ENCODE data around the gene APLF. TPM values are rescaled to one million over a fixed set of nuclear protein-coding genes. Genes with fewer than 3 reads are reported as not detected.
"Not testable (repeated sequence)": the region's sequence is repeated elsewhere in the genome, so short reads cannot be mapped to it uniquely, and the experiment has no call there.

Gene APLF
- total RNA-seq, 1 experiment from 2014 or later, result 4.5 TPM

- BruUV-seq (replicated peaks), result no TSS peak
- no peaks in the 10 kb centered on the region for H3K4me1 Mint-ChIP-seq (ENCODE audit: low read depth, unreplicated experiment)
Measured at GRCh38 chr2:68441994-68442322, 25.4 kb upstream of the APLF start.

GRCh38 chr2:68446425-68446824 lies 21.0 kb upstream of the APLF start:
- H3K27me3 Mint-ChIP-seq (ENCODE audit: unreplicated experiment); H3K27ac Mint-ChIP-seq (ENCODE audit: unreplicated experiment); H3K9me3 Mint-ChIP-seq (ENCODE audit: low read depth, unreplicated experiment); H3K36me3 Mint-ChIP-seq (ENCODE audit: insufficient read depth, unreplicated experiment); DNase-seq; H3K4me1 Mint-ChIP-seq (ENCODE audit: low read depth, unreplicated experiment); H3K4me3 Mint-ChIP-seq (ENCODE audit: low read depth, unreplicated experiment); BruUV-seq (replicated peaks); CTCF ChIA-PET: not testable (repeated sequence)
- intact Hi-C loops (cut with micrococcal nuclease; ENCODE audit: unreplicated experiment), result loop anchor here (10.0 kb wide), 1 partner anchor 162 kb away; no protein-coding TSS in a partner anchor

More at GRCh38 chr2:68441994-68442322, 25.4 kb upstream of the APLF start:
- DNase-seq, result no peak
- Mint-ChIP-seq H3K9me3 (ENCODE audit: low read depth, unreplicated experiment) (no peaks in the 10 kb centered on the region), H3K36me3 (ENCODE audit: insufficient read depth, unreplicated experiment) (no peaks in the 10 kb centered on the region), H3K4me3 (ENCODE audit: low read depth, unreplicated experiment) (no peak overlapping the region), H3K27me3 (ENCODE audit: unreplicated experiment) (peaks cover 19% of the 10 kb centered on the region), H3K27ac (ENCODE audit: unreplicated experiment) (no peak overlapping the region)
- CTCF ChIA-PET, result interaction anchor here (1.0 to 2.8 kb wide), 3 partner anchors 152 to 319 kb away, joined by 3 to 8 read pairs (median 5); no protein-coding TSS in a partner anchor
- no peak for TF ChIP-seq CTCF (IDR thresholded peaks at IDR 0.05; ENCODE audit: unreplicated experiment)
- intact Hi-C loops (cut with micrococcal nuclease; ENCODE audit: unreplicated experiment), result loop anchor here (5.0 to 10.0 kb wide), 3 partner anchors 80 to 320 kb away; no protein-coding TSS in a partner anchor

GRCh38 chr2:68447118-68447517 lies 20.3 kb upstream of the APLF start:
- no peak overlapping the region for H3K4me3 Mint-ChIP-seq (ENCODE audit: low read depth, unreplicated experiment)
- H3K4me1 Mint-ChIP-seq (ENCODE audit: low read depth, unreplicated experiment), result no peaks in the 10 kb centered on the region
- no peak for TF ChIP-seq CTCF (IDR thresholded peaks at IDR 0.05; ENCODE audit: unreplicated experiment)
- intact Hi-C loops (cut with micrococcal nuclease; ENCODE audit: unreplicated experiment), result loop anchor here (10.0 kb wide), 1 partner anchor 162 kb away; no protein-coding TSS in a partner anchor
- H3K36me3 Mint-ChIP-seq (ENCODE audit: insufficient read depth, unreplicated experiment), result no peaks in the 10 kb centered on the region
- H3K9me3 Mint-ChIP-seq (ENCODE audit: low read depth, unreplicated experiment), result no peaks in the 10 kb centered on the region
- no TSS peak for BruUV-seq (replicated peaks)
- H3K27ac Mint-ChIP-seq (ENCODE audit: unreplicated experiment), result no peak overlapping the region
- CTCF ChIA-PET, result no interaction called here
- no peak for DNase-seq
- H3K27me3 Mint-ChIP-seq (ENCODE audit: unreplicated experiment), result no peaks in the 10 kb centered on the region

GRCh38 chr2:68448671-68449653 lies 18.4 kb upstream of the APLF start:
- Mint-ChIP-seq H3K36me3 (ENCODE audit: insufficient read depth, unreplicated experiment) (no peaks in the 10 kb centered on the region), H3K27ac (ENCODE audit: unreplicated experiment) (no peak overlapping the region), H3K4me3 (ENCODE audit: low read depth, unreplicated experiment) (no peak overlapping the region), H3K9me3 (ENCODE audit: low read depth, unreplicated experiment) (no peaks in the 10 kb centered on the region), H3K4me1 (ENCODE audit: low read depth, unreplicated experiment) (no peaks in the 10 kb centered on the region), H3K27me3 (ENCODE audit: unreplicated experiment) (no peaks in the 10 kb centered on the region)
- DNase-seq, result no peak
- no TSS peak for BruUV-seq (replicated peaks)
- intact Hi-C loops (cut with micrococcal nuclease; ENCODE audit: unreplicated experiment), result loop anchor here (10.0 kb wide), 1 partner anchor 164 kb away; no protein-coding TSS in a partner anchor
- CTCF ChIA-PET, result no interaction called here
- no peak for TF ChIP-seq CTCF (IDR thresholded peaks at IDR 0.05; ENCODE audit: unreplicated experiment)
